Ovary (tissue), 9 donors: ENCODE results near the gene KRT84. TPM values are rescaled to one million over a fixed set of nuclear protein-coding genes. Genes with fewer than 3 reads are reported as not detected.

Experiments
- DNase-seq, 5 donors: peaks; one replicate each; pipeline ENCODE4 v3.0.0-alpha.2; 2019 to 2020
- H3K27ac ChIP-seq, 2 donors: fragments of 200-600 bp; one replicate each; pipeline versions ENCODE4 v1.5.1 to v1.8.0; 2019 to 2022
- H3K27me3 ChIP-seq: fragments of 200-600 bp; one replicate; pipeline ENCODE4 v1.8.0; 2022
- H3K36me3 ChIP-seq: fragments of 200-600 bp; sonication (generic); one replicate; pipeline ENCODE4 v1.5.1; 2019
- H3K4me1 ChIP-seq: one replicate; pipeline ENCODE4 v1.8.1; 2013; ENCODE audit warnings: mild to moderate bottlenecking, moderate library complexity; ENCODE audit not compliant: insufficient read depth
- H3K4me3 ChIP-seq: fragments of 200-600 bp; sonication (generic); one replicate; pipeline ENCODE4 v1.5.1; 2017
- H3K9me3 ChIP-seq, 2 donors: fragments of 200-600 bp in 1 of 2; sonication (generic) in 1 of 2; one replicate each; pipeline versions ENCODE4 v1.5.1 to v1.8.1; 2013 to 2019; ENCODE audit warnings: mild to moderate bottlenecking in 1 of 2, moderate library complexity in 1 of 2
- CTCF ChIP-seq, 3 donors: fragments of 450-650 bp in 2 of 3; fragments of 200-600 bp in 1 of 3; IDR thresholded peaks; one replicate each; pipeline versions ENCODE4 v1.5.1 to v1.8.0; 2016 to 2022; ENCODE audit warnings: antibody characterized with exemption in 3 of 3, mild to moderate bottlenecking in 1 of 3
- EP300 ChIP-seq: sonication (generic); formaldehyde crosslinking; IDR thresholded peaks from one replicate; pipeline ENCODE4 v1.6.1; 2017; ENCODE audit warnings: antibody characterized with exemption
- POLR2A ChIP-seq: fragments of 450-650 bp; IDR thresholded peaks from one replicate; pipeline ENCODE4 v1.6.1; 2017; ENCODE audit warnings: antibody characterized with exemption, mild to moderate bottlenecking, moderate library complexity
- WGBS, 3 donors: extraction: QIAGEN DNeasy Blood & Tissue Kit in 1 of 3; methylation state at CpG; one replicate each; pipeline versions ENCODE4 v1.1.5 to v1.1.7; 2013 to 2017; 5-methylcytosine and 5-hydroxymethylcytosine counted together
- intact Hi-C, 4 donors: fragments of 100-400 bp; cut with DNase I; formaldehyde crosslinking; loops; one replicate each; pipeline versions ENCODE4 v1.11.0 to v1.15.1; 2022 to 2023
- polyA plus RNA-seq, 2 donors: library from polyadenylated mRNA; stranded (reverse); fragments of 200-250 nt in 1 of 2; fragments of 350-450 nt in 1 of 2; fragmentation: Illumina TruSeq in 1 of 2; extraction: RNeasy Lipid Tissue Mini Kit (QIAGEN cat#74804) in 1 of 2; gene quantifications; one replicate each; pipeline ENCODE4 v1.2.3, GENCODE V29; 2013 to 2014
- total RNA-seq, 7 donors: library from RNA; depleted of rRNA in 2 of 7; stranded (reverse); fragments of >200 nt in 2 of 7; fragmentation: NEBNext Ultra II Directional in 3 of 7; extraction: Animal tissue kit (Norgen Biotek cat#: 25700) in 3 of 7; gene quantifications; one replicate each; pipeline versions ENCODE4 v1.1.0 to v1.2.4, GENCODE V29; 2016 to 2023
- donor health status: DM: no; HTN: no; CAD: no; lungs with moderate emphysema.
- donor health status: DM: no; HTN: no; CAD: no.
- donor health status: Bipolar disorder and iron deficiency.
- donor health status: DM: yes; HTN: yes; CAD: no.
- donor health status: DM: no; HTN: no; CAD: no.
- donor health status: DM: yes; HTN: yes; CAD: no.

The KRT84 gene
- total and polyA plus RNA-seq, 9 donors: not detected

- intact Hi-C loops: loop anchor here in 1 of 4 donors (10.0 kb wide), 1 partner anchor 482 kb away; no protein-coding TSS in a partner anchor
- H3K4me3 ChIP-seq: no peak overlapping the region
- 81 to 91% (median 86%) methylated on average over 2 of the region's 2 CpGs for WGBS, 3 donors
These were observed 2.6 kb downstream of the KRT84 start for GRCh38 chr12:52382854-52383253.

GRCh38 chr12:52381206-52381605 is 4.2 kb downstream of the KRT84 start:
- intact Hi-C loops: loop anchor here in 1 of 4 donors (10.0 kb wide), 1 partner anchor 484 kb away; no protein-coding TSS in a partner anchor
- H3K27me3 ChIP-seq: no peaks in the 10 kb centered on the region
- no peaks in the 10 kb centered on the region for H3K9me3 ChIP-seq
- H3K36me3 ChIP-seq: no peaks in the 10 kb centered on the region
- TF ChIP-seq EP300 (no peak), POLR2A (no peak), CTCF (IDR thresholded peaks at IDR 0.05) (no peak)
- H3K4me3 ChIP-seq: no peak overlapping the region
- H3K4me1 ChIP-seq: no peaks in the 10 kb centered on the region
- 84 to 89% (median 86%) methylated on average over 8 of the region's 8 CpGs for WGBS, 3 donors
- no peak for DNase-seq
- no peak overlapping the region for H3K27ac ChIP-seq

More at GRCh38 chr12:52382854-52383253, 2.6 kb downstream of the KRT84 start:
- Histone ChIP-seq H3K27ac (no peak overlapping the region), H3K9me3 (no peaks in the 10 kb centered on the region), H3K27me3 (no peaks in the 10 kb centered on the region), H3K4me1 (no peaks in the 10 kb centered on the region), H3K36me3 (no peaks in the 10 kb centered on the region)
- no peak for DNase-seq
- TF ChIP-seq EP300 (no peak), POLR2A (no peak), CTCF (IDR thresholded peaks at IDR 0.05) (no peak)

GRCh38 chr12:52380271-52380694 is 5.2 kb downstream of the KRT84 start:
- intact Hi-C loops: loop anchor here in 1 of 4 donors (10.0 kb wide), 1 partner anchor 485 kb away; no protein-coding TSS in a partner anchor
- H3K4me3 ChIP-seq: no peak overlapping the region
- no peak overlapping the region for H3K27ac ChIP-seq
- no peak for TF ChIP-seq CTCF (IDR thresholded peaks at IDR 0.05)
- no peak for TF ChIP-seq POLR2A
- no peak for TF ChIP-seq EP300
- H3K4me1 ChIP-seq: no peaks in the 10 kb centered on the region
- no peaks in the 10 kb centered on the region for H3K27me3 ChIP-seq
- H3K36me3 ChIP-seq: no peaks in the 10 kb centered on the region
- H3K9me3 ChIP-seq: no peaks in the 10 kb centered on the region
- 49 to 63% (median 59%) methylated on average over 13 to 15 of the region's 15 CpGs for WGBS, 3 donors
- DNase-seq: no peak

GRCh38 chr12:52379536-52379935 is 5.9 kb downstream of the KRT84 start:
- Histone ChIP-seq H3K27ac (no peak overlapping the region), H3K27me3 (no peaks in the 10 kb centered on the region), H3K9me3 (no peaks in the 10 kb centered on the region), H3K4me3 (no peak overlapping the region), H3K4me1 (no peaks in the 10 kb centered on the region), H3K36me3 (no peaks in the 10 kb centered on the region)
- no peak for TF ChIP-seq EP300
- TF ChIP-seq CTCF (IDR thresholded peaks at IDR 0.05): no peak
- no peak for TF ChIP-seq POLR2A
- DNase-seq: no peak
- WGBS, 3 donors: 54 to 85% (median 74%) methylated on average over 6 of the region's 6 CpGs
- intact Hi-C loops: loop anchor here in 1 of 4 donors (5.0 kb wide), 1 partner anchor 498 kb away; no protein-coding TSS in a partner anchor
